Testis (tissue), 3 donors: ENCODE measurements around the gene ASTN1. TPM values are rescaled to one million over a fixed set of nuclear protein-coding genes. Genes with fewer than 3 reads are reported as not detected.
"Not testable (repeated sequence)": the region's sequence is repeated elsewhere in the genome, so short reads cannot be mapped to it uniquely, and the experiment has no call there.

Source experiments
- DNase-seq: peaks from one replicate; pipeline ENCODE4 v3.0.0-alpha.2; 2019
- H3K27ac ChIP-seq, 2 donors: fragments of 200-600 bp; sonication (generic); one replicate each; pipeline ENCODE4 v1.5.1; 2019
- H3K27me3 ChIP-seq: fragments of 200-600 bp; sonication (generic); one replicate; pipeline ENCODE4 v1.5.1; 2019
- H3K36me3 ChIP-seq: fragments of 200-600 bp; sonication (generic); one replicate; pipeline ENCODE4 v1.5.1; 2017; ENCODE audit warnings: low read depth; ENCODE audit errors: missing control alignments
- H3K4me1 ChIP-seq: fragments of 200-600 bp; sonication (generic); one replicate; pipeline ENCODE4 v1.5.1; 2019
- H3K4me3 ChIP-seq, 2 donors: fragments of 200-600 bp; sonication (generic); one replicate each; pipeline ENCODE4 v1.5.1; 2017 to 2019
- H3K9me3 ChIP-seq: fragments of 200-600 bp; sonication (generic); one replicate; pipeline ENCODE4 v1.5.1; 2017
- CTCF ChIP-seq, 3 experiments: fragments of 450-650 bp in 2 of 3; fragments of 200-600 bp in 1 of 3; sonication (generic) in 1 of 3; IDR thresholded peaks; one replicate each; pipeline ENCODE4 v1.5.1; 2016 to 2019; ENCODE audit warnings: antibody characterized with exemption in 3 of 3, mild to moderate bottlenecking in 2 of 3, moderate library complexity in 1 of 3
- POLR2A ChIP-seq: fragments of 450-650 bp; IDR thresholded peaks from one replicate; pipeline ENCODE4 v1.6.1; 2017; ENCODE audit warnings: antibody characterized with exemption, mild to moderate bottlenecking, moderate library complexity
- WGBS, 2 donors: methylation state at CpG; one replicate each; pipeline ENCODE4 v1.1.5; 2018; 5-methylcytosine and 5-hydroxymethylcytosine counted together
- intact Hi-C: fragments of 100-400 bp; cut with DNase I; formaldehyde crosslinking; loops from one replicate; pipeline ENCODE4 v1.15.1; 2023; ENCODE audit warnings: low total_unique reads
- polyA plus RNA-seq: library from polyadenylated mRNA; stranded (reverse); fragments of 350-450 nt; fragmentation: Illumina TruSeq; extraction: RNeasy Lipid Tissue Mini Kit (QIAGEN cat#74804); gene quantifications from one replicate; pipeline ENCODE4 v1.2.3, GENCODE V29; 2014; ENCODE audit warnings: low read depth, low replicate concordance; ENCODE audit not compliant: insufficient read depth
- total RNA-seq, 2 donors: library from RNA; depleted of rRNA; stranded (reverse); fragments of >200 nt; gene quantifications; one replicate each; pipeline ENCODE4 v1.2.3, GENCODE V29; 2016

Gene ASTN1
- total and polyA plus RNA-seq, 3 donors from 2014 or later, result 1.2 to 2.7 (median 2.1) TPM

- Histone ChIP-seq H3K9me3 (no peaks in the 10 kb centered on the region), H3K27ac (no peak overlapping the region), H3K27me3 (no peaks in the 10 kb centered on the region), H3K4me3 (no peak overlapping the region), H3K4me1 (no peaks in the 10 kb centered on the region), H3K36me3 (no peaks in the 10 kb centered on the region)
- TF ChIP-seq CTCF (IDR thresholded peaks at IDR 0.05), result no peak
- TF ChIP-seq POLR2A, result no peak
- WGBS, 2 donors, result 81 to 91% methylated on average over 4 of the region's 4 CpGs
- DNase-seq, result no peak
- intact Hi-C loops, result no loop called here
Measured at GRCh38 chr1:177077734-177078499, 86.6 kb downstream of the ASTN1 start.

- no peaks in the 10 kb centered on the region for H3K27me3 ChIP-seq
- no peaks in the 10 kb centered on the region for H3K9me3 ChIP-seq
- no peak overlapping the region for H3K27ac ChIP-seq
- no peaks in the 10 kb centered on the region for H3K4me1 ChIP-seq
- DNase-seq, result no peak
- intact Hi-C loops, result no loop called here
- 86 to 87% methylated on average over 8 of the region's 8 CpGs for WGBS, 2 donors
- no peak overlapping the region for H3K4me3 ChIP-seq
- TF ChIP-seq CTCF (IDR thresholded peaks at IDR 0.05), result no peak
- no peak for TF ChIP-seq POLR2A
- H3K36me3 ChIP-seq, result no peaks in the 10 kb centered on the region
Measured at GRCh38 chr1:177077006-177077405, 87.5 kb downstream of the ASTN1 start.

GRCh38 chr1:177074811-177075210 is 89.7 kb downstream of the ASTN1 start:
- H3K9me3 ChIP-seq, H3K27ac ChIP-seq, DNase-seq, H3K4me1 ChIP-seq, intact Hi-C loops, H3K27me3 ChIP-seq, H3K4me3 ChIP-seq, H3K36me3 ChIP-seq: not testable (repeated sequence)
- WGBS, 2 donors, result 97% methylated on average over 3 of the region's 3 CpGs

- Histone ChIP-seq H3K4me1 (no peaks in the 10 kb centered on the region), H3K4me3 (no peak overlapping the region), H3K36me3 (no peaks in the 10 kb centered on the region), H3K27me3 (no peaks in the 10 kb centered on the region), H3K9me3 (no peaks in the 10 kb centered on the region), H3K27ac (no peak overlapping the region)
- WGBS, 2 donors, result 59 to 77% methylated on average over 3 of the region's 3 CpGs
- no peak for DNase-seq
- intact Hi-C loops, result no loop called here
- TF ChIP-seq CTCF (IDR thresholded peaks at IDR 0.05) (no peak), POLR2A (no peak)
Measured at GRCh38 chr1:177069490-177069889, 95.0 kb downstream of the ASTN1 start.

GRCh38 chr1:177067752-177068410 is 96.6 kb downstream of the ASTN1 start:
- H3K36me3 ChIP-seq, result no peaks in the 10 kb centered on the region
- intact Hi-C loops, result no loop called here
- WGBS, 2 donors, result 91 to 92% methylated on average over 7 of the region's 7 CpGs

More at GRCh38 chr1:177067752-177068410, 96.6 kb downstream of the ASTN1 start:
- no peak for TF ChIP-seq CTCF (IDR thresholded peaks at IDR 0.05)
- no peak for TF ChIP-seq POLR2A
- Histone ChIP-seq H3K27me3 (no peaks in the 10 kb centered on the region), H3K4me3 (no peak overlapping the region), H3K4me1 (no peaks in the 10 kb centered on the region), H3K9me3 (no peaks in the 10 kb centered on the region), H3K27ac (no peak overlapping the region)
- DNase-seq, result no peak
